ENCODE data around the gene ZNF827. TPM values are rescaled to one million over a fixed set of nuclear protein-coding genes. Genes with fewer than 3 reads are reported as not detected.

The ZNF827 gene
- total RNA-seq, 1 donor from 2014 or later, result 9.4 TPM

GRCh38 chr4:145723336-145723735 lies 215.3 kb downstream of the ZNF827 start:
- H3K4me1 ChIP-seq (ENCODE audit: control insufficient read depth in 3 of 3, insufficient read depth in 3 of 3, low read length in 3 of 3), result peaks cover 10 to 20% (median 15%) of the 10 kb centered on the region in 3 donors
- H3K9ac ChIP-seq (ENCODE audit: low read depth in 1 of 3, low read length in 3 of 3), result no peak overlapping the region
- H3K27ac ChIP-seq (ENCODE audit: low read depth, low read length), result no peak overlapping the region
- H3K27me3 ChIP-seq (ENCODE audit: control insufficient read depth in 3 of 3, insufficient read depth in 3 of 3, low read length in 3 of 3), result no peaks in the 10 kb centered on the region
- no peaks in the 10 kb centered on the region for H3K36me3 ChIP-seq (ENCODE audit: control insufficient read depth in 3 of 3, insufficient read depth in 3 of 3, low read length in 3 of 3)
- no peak overlapping the region for H3K4me3 ChIP-seq (ENCODE audit: low read length in 3 of 3)
- no peaks in the 10 kb centered on the region for H3K9me3 ChIP-seq (ENCODE audit: control insufficient read depth in 3 of 3, low read length in 3 of 3)

DNA sequence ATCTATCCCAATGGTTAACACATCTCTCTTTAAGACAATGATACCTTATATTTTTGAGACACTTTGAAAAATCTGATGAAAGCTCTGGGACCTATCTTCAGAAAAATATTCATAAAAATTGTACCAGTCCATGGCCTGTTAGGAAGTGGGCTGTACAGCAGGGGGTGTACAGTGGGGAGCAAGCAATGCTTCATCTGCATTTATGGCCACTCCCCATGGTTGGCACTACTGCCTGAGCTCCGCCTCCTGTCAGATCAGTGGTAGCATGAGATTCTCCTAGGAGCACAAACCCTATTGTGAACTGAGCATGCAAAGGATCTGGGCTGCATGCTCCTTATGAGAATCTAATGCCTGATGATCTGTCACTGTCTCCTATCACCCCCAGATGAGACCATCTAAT lies 216.1 kb downstream of the ZNF827 start:
- H3K27ac ChIP-seq (ENCODE audit: low read depth, low read length), result no peak overlapping the region
- H3K27me3 ChIP-seq (ENCODE audit: control insufficient read depth in 3 of 3, insufficient read depth in 3 of 3, low read length in 3 of 3), result no peaks in the 10 kb centered on the region
- no peaks in the 10 kb centered on the region for H3K9me3 ChIP-seq (ENCODE audit: control insufficient read depth in 3 of 3, low read length in 3 of 3)
- H3K4me1 ChIP-seq (ENCODE audit: control insufficient read depth in 3 of 3, insufficient read depth in 3 of 3, low read length in 3 of 3), result peaks cover 10 to 20% (median 15%) of the 10 kb centered on the region in 3 donors
- H3K9ac ChIP-seq (ENCODE audit: low read depth in 1 of 3, low read length in 3 of 3), result no peak overlapping the region
- no peaks in the 10 kb centered on the region for H3K36me3 ChIP-seq (ENCODE audit: control insufficient read depth in 3 of 3, insufficient read depth in 3 of 3, low read length in 3 of 3)
- no peak overlapping the region for H3K4me3 ChIP-seq (ENCODE audit: low read length in 3 of 3)

GRCh38 chr4:145720656-145721055 lies 218.0 kb downstream of the ZNF827 start:
- Histone ChIP-seq H3K9ac (ENCODE audit: low read depth in 1 of 3, low read length in 3 of 3) (no peak overlapping the region), H3K9me3 (ENCODE audit: control insufficient read depth in 3 of 3, low read length in 3 of 3) (no peaks in the 10 kb centered on the region), H3K4me1 (ENCODE audit: control insufficient read depth in 3 of 3, insufficient read depth in 3 of 3, low read length in 3 of 3) (peaks cover 10 to 23% (median 19%) of the 10 kb centered on the region in 3 donors), H3K4me3 (ENCODE audit: low read length in 3 of 3) (no peak overlapping the region), H3K36me3 (ENCODE audit: control insufficient read depth in 3 of 3, insufficient read depth in 3 of 3, low read length in 3 of 3) (no peaks in the 10 kb centered on the region), H3K27me3 (ENCODE audit: control insufficient read depth in 3 of 3, insufficient read depth in 3 of 3, low read length in 3 of 3) (no peaks in the 10 kb centered on the region), H3K27ac (ENCODE audit: low read depth, low read length) (peak overlapping the region; percentile 71)

DNA sequence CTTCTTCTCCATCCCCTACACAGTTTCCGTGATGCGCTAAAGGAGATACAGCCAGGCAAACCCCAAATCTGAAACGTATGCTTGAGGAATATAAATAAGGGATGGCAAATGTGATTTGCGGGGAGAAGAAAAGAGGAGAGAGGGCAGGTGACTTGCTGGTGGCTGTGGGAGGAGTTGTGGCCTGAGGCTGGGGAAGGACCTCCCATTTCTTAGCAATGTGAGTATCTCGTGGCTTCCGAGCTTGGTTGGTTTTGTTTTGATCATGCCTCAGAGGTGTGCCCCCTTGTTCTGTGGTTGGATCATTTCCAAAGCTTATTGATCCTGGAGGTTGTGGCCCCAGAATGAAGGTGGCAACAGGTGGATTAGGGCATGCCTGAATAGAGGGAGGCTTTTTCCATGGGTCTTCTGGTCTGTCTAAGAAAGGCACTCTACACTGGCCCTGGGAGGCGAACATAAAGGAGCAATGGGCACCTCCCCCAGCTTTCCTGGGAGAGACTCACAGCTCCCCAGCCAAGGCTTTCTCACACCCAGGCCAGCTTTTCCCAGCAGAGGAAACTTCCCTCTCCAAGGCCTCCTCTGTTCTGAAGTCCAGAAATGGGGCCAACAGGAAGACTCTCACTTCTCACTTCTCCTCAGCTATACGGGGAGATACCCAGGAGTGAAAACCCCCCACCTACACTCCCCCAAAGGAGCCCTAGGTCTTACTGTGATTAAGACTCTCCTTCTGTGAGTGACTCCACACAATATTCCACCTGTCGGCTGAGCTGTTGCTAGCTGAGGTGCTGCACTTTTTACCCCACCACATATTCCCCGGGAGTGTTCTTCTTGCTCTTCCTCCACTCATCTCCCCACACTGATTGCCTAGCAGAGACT lies 218.6 kb downstream of the ZNF827 start:
- Histone ChIP-seq H3K9ac (ENCODE audit: low read depth in 1 of 3, low read length in 3 of 3) (no peak overlapping the region), H3K4me1 (ENCODE audit: control insufficient read depth in 3 of 3, insufficient read depth in 3 of 3, low read length in 3 of 3) (peaks cover 10 to 23% (median 19%) of the 10 kb centered on the region in 3 donors), H3K36me3 (ENCODE audit: control insufficient read depth in 3 of 3, insufficient read depth in 3 of 3, low read length in 3 of 3) (no peaks in the 10 kb centered on the region), H3K9me3 (ENCODE audit: control insufficient read depth in 3 of 3, low read length in 3 of 3) (no peaks in the 10 kb centered on the region), H3K27ac (ENCODE audit: low read depth, low read length) (peak overlapping the region; percentile 71), H3K27me3 (ENCODE audit: control insufficient read depth in 3 of 3, insufficient read depth in 3 of 3, low read length in 3 of 3) (no peaks in the 10 kb centered on the region), H3K4me3 (ENCODE audit: low read length in 3 of 3) (no peak overlapping the region)

DNA sequence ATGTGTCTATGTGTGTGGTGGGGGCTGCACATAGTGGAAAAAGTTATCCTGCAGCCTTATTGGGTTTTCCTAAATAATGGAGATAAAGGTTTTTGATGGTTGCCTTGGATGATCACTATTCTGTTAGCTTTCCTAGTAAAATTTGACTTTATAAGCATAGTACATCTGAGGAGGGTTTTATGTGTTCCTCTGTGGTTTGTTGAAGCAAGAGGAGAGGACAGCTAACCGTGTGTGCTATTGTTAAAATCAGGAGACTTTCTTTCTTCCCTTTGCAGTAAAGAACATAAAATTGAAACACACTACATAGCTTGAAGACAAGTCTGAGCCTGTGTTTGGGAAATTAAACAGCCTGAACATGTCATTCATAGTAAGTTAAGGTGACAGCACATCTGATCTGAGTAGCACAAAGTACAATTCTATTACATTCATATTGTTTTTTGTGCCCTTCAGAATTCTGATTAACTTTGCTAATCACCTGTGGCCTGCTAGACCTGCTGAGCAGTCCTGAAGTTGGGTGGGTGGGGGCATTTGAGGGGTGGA lies 221.9 kb downstream of the ZNF827 start:
- Histone ChIP-seq H3K4me3 (ENCODE audit: low read length in 3 of 3) (no peak overlapping the region), H3K27me3 (ENCODE audit: control insufficient read depth in 3 of 3, insufficient read depth in 3 of 3, low read length in 3 of 3) (no peaks in the 10 kb centered on the region), H3K4me1 (ENCODE audit: control insufficient read depth in 3 of 3, insufficient read depth in 3 of 3, low read length in 3 of 3) (peaks cover 7 to 22% (median 16%) of the 10 kb centered on the region in 3 donors), H3K9me3 (ENCODE audit: control insufficient read depth in 3 of 3, low read length in 3 of 3) (no peaks in the 10 kb centered on the region), H3K36me3 (ENCODE audit: control insufficient read depth in 3 of 3, insufficient read depth in 3 of 3, low read length in 3 of 3) (no peaks in the 10 kb centered on the region), H3K27ac (ENCODE audit: low read depth, low read length) (no peak overlapping the region), H3K9ac (ENCODE audit: low read depth in 1 of 3, low read length in 3 of 3) (no peak overlapping the region)

DNA sequence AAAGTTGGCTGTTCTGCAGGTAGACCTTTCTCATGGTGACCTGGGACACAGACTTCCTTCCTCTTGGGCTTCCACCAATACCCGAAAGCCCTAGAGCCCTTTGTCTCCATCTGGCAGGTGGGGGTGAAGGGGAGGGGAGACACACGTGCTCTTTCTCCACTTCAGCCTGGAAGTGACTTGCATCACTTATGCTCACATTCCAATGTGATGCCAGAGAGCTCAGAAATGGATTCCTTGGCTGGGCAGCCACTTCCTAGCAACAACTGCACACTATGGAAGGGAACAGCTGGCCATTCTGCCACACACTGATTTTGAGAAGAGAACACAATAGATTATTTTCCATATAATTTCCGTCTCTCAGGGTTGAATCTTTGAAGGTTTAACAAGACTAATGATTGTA lies 222.4 kb downstream of the ZNF827 start:
- Histone ChIP-seq H3K27me3 (ENCODE audit: control insufficient read depth in 3 of 3, insufficient read depth in 3 of 3, low read length in 3 of 3) (no peaks in the 10 kb centered on the region), H3K9ac (ENCODE audit: low read depth in 1 of 3, low read length in 3 of 3) (no peak overlapping the region), H3K9me3 (ENCODE audit: control insufficient read depth in 3 of 3, low read length in 3 of 3) (no peaks in the 10 kb centered on the region), H3K36me3 (ENCODE audit: control insufficient read depth in 3 of 3, insufficient read depth in 3 of 3, low read length in 3 of 3) (no peaks in the 10 kb centered on the region), H3K4me1 (ENCODE audit: control insufficient read depth in 3 of 3, insufficient read depth in 3 of 3, low read length in 3 of 3) (peaks cover 7 to 16% (median 14%) of the 10 kb centered on the region in 3 donors), H3K4me3 (ENCODE audit: low read length in 3 of 3) (no peak overlapping the region), H3K27ac (ENCODE audit: low read depth, low read length) (no peak overlapping the region)

DNA sequence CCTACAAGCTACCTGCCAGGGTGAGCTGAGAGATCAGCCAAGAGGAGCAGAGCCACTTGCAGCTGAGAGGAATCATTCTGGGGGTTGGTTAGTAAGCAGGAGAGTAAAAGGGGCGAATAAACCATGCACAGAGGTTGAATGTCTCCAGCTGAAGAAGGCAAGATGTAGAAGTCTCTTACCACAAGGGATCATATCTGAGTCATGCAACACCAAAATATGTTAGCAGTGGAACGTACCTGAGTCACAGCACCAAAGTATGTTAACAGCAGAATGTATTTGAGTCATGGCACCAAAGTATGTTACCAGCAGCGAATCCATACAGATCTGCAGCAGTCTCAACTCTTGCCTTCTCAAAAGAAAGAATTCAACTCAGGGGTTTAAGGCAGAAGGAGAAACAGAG lies 228.8 kb downstream of the ZNF827 start:
- no peak overlapping the region for H3K9ac ChIP-seq (ENCODE audit: low read depth in 1 of 3, low read length in 3 of 3)
- H3K36me3 ChIP-seq (ENCODE audit: control insufficient read depth in 3 of 3, insufficient read depth in 3 of 3, low read length in 3 of 3), result no peaks in the 10 kb centered on the region
- peaks cover 3 to 11% (median 6%) of the 10 kb centered on the region in 3 donors for H3K4me1 ChIP-seq (ENCODE audit: control insufficient read depth in 3 of 3, insufficient read depth in 3 of 3, low read length in 3 of 3)
- H3K27ac ChIP-seq (ENCODE audit: low read depth, low read length), result no peak overlapping the region
- no peaks in the 10 kb centered on the region for H3K27me3 ChIP-seq (ENCODE audit: control insufficient read depth in 3 of 3, insufficient read depth in 3 of 3, low read length in 3 of 3)
- H3K4me3 ChIP-seq (ENCODE audit: low read length in 3 of 3), result no peak overlapping the region
- H3K9me3 ChIP-seq (ENCODE audit: control insufficient read depth in 3 of 3, low read length in 3 of 3), result no peaks in the 10 kb centered on the region

DNA sequence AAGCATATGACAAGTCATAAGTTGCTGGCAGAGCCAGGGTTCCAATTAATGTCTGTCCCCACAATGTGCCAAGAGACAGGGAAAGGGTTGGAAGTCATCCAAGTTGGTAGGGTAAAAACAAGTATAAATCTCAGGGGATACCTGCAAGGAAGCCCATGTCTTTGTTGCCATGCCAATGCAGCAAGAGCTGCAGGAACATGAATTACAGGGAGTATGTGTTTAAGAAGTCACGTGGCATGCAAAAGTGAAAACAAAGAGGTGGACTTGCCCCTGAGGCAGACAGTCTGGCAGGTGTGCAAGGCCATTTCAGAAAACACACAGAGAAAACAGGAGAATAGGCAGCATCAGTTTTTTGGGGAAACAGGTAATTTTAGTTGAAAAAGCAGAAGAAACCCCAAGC lies 229.3 kb downstream of the ZNF827 start:
- H3K27ac ChIP-seq (ENCODE audit: low read depth, low read length), result no peak overlapping the region
- H3K4me1 ChIP-seq (ENCODE audit: control insufficient read depth in 3 of 3, insufficient read depth in 3 of 3, low read length in 3 of 3), result peaks cover 3 to 11% (median 6%) of the 10 kb centered on the region in 3 donors
- no peak overlapping the region for H3K4me3 ChIP-seq (ENCODE audit: low read length in 3 of 3)
- no peak overlapping the region for H3K9ac ChIP-seq (ENCODE audit: low read depth in 1 of 3, low read length in 3 of 3)
- H3K9me3 ChIP-seq (ENCODE audit: control insufficient read depth in 3 of 3, low read length in 3 of 3), result no peaks in the 10 kb centered on the region
- H3K27me3 ChIP-seq (ENCODE audit: control insufficient read depth in 3 of 3, insufficient read depth in 3 of 3, low read length in 3 of 3), result no peaks in the 10 kb centered on the region
- H3K36me3 ChIP-seq (ENCODE audit: control insufficient read depth in 3 of 3, insufficient read depth in 3 of 3, low read length in 3 of 3), result no peaks in the 10 kb centered on the region

Measured in skeletal muscle tissue (tissue), 4 donors.